HG03460 (cell line): Measurements from ENCODE around the gene KCTD12.

Experiments used
- ATAC-seq: cut with Tn5 transposase; IDR thresholded peaks from one replicate; pipeline ENCODE4 v1.9.1; 2021; ENCODE audit not compliant: unreplicated experiment

KCTD12 gene

DNA sequence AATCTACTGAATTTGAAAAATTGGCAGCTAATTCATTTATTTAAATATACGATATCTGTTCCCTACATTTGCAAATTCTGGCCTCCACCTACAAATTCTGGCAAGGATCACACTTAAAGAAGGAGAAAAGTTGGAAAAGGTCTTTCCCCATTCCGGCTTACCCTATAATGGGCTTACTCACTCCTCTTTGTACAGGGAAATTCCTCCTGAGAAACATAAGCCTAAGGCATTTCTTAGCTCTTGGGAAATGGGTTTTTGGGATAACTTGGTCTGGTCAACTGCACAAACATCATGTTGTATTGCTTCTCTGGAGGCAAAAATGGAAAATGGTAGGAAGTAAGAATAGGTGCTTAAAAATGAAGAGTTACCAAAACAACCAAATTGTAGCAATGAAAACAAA is 25.5 kb downstream of the KCTD12 start:
- ATAC-seq: no peak

DNA sequence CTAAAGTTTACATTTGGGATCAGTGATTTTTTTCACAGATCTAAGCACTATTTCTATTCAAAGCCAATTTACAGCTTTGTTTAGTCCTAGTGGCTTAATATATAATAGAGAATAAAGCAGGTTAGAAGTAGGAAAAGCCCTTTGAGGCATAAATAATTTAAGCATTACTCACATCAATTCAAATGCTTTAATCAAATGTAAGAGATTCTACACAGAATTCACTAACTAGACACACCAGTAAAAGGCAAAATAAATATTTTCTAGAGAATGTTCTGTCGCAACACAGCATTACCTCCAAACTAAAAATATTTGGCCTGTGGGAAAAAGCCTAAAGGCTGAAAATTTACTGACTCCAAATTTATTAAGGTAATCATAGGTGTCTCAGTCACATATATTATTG is 31.3 kb downstream of the KCTD12 start:
- ATAC-seq: no peak

DNA sequence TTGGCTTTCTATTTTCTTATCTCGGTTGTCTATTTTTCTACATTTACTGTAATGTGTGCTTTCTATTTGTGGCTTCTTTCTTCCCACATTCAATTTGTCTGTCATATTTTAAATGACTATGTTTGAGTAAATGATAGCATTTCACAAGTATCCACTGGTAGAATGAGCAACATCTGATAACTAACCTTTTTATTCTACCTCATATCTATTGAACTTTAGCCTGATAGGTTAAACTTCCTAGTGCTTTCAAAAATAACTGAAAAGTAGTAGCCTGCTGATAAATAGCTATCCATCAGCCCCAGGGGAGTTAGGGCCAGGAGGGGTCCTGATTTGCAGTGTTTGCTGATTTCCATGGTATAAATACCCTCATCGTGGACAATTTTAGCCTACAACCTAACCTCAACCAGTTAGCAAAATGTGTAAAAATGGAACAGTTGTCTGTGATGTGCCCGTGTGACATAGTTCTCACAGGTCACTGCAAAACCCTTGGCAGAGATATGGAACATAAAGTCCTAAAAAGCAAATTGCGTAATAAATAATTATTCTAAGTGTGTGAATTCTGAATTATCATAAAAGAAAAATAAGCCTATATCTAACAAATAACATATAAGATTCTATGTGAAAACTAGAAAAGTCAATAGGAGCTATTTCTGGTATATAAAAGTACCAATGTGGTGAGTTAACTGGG is 32.1 kb downstream of the KCTD12 start:
- ATAC-seq: no peak

DNA sequence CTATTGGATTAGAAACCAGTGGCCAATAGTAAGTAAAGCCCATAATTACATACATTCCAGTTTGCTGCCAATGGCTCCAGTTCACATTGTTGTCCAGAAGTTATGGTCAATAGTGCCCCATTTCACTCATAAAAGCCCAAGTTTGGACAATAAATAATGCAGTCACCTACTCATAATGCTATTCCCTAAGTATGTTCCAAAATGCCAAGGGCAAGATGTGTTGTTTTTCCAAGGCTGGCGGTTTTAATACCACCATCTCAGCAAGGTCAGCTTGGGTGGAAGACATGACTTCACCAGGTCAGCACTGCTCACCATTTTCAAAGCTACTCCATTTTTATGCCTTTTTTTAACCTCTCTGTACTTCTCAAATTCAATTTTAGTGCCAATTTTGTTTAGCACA is 32.7 kb downstream of the KCTD12 start:
- no peak for ATAC-seq

DNA sequence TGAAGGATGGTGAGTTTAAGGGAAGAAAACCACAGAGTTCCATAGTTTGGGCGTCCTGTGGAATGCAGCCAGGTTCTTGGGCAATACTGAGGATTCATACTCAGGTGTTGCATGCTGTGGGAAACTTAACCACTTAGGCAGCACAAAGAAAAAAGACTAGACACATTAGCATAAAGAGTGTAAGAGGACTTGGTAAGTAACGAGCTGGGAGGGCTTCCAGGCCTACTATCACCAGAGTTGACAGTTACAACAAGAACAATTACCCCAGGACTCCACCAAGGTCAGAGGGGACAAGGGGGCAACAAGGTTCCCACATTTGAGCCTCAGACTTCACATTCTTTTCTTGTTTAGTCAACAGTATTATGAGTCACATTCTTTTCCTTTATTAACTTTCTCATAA is 33.2 kb downstream of the KCTD12 start:
- no peak for ATAC-seq

DNA sequence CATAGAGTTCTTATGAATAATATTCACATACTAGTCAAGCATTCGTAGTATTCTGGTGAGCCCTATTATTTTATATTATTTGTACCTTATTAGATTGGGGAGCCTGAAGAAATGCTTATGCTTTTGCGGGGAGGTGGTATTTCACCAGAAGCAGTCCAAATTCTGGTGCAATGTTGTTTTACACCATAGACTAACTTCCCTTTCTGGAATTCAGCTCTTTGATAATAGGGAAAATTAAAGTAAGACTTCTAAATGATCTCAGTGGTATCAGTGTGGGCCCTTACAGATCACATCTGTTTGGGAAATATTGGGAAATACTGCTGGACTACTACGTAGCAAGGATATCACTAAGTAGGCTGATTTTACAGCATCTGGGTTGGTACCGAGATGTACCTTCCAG is 34.2 kb downstream of the KCTD12 start:
- no peak for ATAC-seq

DNA sequence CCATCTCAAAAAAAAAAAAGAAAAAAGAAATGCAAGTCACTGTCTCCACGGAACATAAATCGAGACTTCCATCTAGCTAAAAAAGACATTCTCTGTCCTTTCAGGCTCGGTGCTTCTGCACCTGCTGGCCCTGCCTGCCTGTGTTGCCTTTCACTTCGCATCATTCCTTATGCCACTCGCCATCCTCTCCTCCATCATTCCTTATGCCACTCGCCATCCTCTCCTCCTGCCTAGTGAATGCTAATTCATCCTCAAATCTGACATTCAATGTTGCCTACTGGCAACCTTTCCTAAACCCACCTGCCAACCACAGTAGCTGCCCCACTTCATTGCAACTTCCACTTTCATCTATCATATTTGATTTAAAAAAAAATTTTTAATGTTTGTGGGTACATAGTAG is 36.7 kb downstream of the KCTD12 start:
- ATAC-seq: no peak

DNA sequence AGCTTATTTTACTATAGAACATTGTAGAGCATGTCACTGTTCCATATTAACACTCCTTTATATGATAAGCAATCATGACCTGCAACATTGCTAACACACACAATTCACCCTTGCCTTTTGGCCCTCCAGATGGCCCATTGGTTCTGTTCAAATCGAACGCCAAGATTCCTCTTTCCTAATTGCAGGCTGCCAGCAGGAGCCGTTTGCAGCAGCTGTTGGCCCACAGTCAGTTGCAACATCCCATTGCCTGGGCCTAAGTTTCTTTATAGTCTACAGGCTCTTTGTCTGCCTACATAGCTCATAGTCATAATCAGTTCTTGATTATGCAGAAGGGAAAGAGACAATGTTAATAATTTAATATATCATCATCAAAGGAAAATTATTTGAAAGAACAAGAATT is 37.6 kb downstream of the KCTD12 start:
- ATAC-seq: no peak

DNA sequence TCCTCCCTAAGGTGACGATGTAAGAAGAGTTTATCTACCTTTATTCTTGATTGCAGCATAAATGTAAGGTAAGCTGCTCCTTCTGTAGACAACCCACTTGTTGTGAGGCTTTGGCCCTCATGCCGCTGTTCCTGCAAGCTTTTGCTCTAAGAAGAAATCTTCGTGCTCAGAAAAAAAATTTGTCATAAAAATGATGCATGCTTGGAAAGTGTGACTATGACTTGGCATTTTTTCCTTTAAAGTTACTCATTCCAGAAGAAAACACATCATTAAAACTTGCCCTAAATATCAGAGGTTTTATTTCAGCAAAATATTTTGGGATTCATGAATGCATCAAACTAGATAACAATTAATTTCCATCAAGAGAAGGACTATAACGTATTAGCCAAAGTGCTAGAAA is 39.8 kb downstream of the KCTD12 start:
- no peak for ATAC-seq

DNA sequence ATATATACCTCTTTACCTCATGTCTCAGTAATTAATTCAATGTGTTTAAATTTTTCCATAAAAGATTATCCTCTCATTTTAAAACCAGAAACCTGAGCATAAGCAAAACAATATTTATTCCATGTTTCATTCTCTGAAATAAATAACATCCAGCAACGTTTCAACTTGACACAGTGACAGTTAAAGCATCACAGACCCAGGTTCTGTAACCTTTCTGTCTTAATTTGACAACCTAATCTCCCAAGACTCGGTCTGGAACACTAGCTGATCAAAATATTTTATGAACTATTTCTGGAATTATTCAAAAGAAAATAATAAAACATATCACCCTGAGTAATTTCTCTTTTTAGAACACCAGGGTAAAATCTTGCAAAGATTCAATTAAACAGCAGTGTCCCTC is 40.3 kb downstream of the KCTD12 start:
- no peak for ATAC-seq

DNA sequence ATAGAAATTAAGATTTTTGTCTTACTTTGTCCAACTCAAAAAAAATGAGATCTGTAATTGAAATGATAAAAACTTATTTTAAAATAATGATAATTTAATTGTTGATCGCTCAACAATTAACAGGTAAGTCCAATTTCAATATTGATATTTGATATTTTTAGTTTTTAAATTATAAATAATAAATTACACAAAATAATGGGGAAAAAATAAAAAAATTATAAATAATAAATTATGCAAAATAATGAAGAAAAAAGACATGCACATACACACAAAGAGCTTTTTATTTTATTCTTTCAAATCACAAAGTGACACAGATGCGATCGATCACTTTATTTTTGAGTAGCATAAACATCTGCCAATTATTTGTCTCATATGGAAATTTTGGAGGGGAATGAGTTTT is 40.8 kb downstream of the KCTD12 start:
- ATAC-seq: no peak

DNA sequence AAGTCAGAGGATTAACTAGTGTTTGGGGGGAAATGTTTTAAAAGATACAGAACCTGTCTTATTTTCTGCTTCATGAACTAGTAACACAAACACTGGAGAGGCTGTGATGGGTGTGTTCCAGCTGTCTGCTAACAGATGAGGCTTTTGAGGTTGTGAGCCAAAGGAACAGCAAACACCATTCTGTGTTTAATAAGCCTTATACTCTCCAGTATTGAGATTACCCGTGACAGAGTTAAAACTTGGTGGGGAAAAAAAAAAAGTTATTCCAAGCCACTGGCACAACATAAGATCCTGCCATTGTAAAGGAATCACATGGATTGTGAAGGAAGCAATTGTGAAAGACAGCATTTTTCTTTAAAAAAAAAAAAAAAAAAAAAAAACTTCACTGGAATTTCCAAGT is 48.4 kb downstream of the KCTD12 start:
- no peak for ATAC-seq

DNA sequence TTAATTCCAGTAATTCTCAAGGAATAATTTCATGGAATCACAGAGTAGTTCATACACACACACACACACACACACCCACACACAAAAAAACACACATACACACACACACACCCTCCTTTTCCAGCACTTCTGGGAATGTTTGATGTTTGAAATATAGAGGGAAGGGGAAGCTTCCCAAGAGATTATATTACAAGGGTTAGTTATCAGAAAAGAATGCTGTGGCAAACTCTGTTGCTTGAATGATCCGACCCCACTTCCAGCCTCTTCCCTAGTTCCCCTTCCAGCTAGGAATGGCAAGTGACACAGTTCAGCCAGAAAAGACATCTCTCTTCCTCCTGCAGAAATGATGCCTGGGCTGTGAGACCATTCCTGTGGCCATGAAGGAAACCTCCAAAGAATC is 49.9 kb downstream of the KCTD12 start:
- no peak for ATAC-seq

DNA sequence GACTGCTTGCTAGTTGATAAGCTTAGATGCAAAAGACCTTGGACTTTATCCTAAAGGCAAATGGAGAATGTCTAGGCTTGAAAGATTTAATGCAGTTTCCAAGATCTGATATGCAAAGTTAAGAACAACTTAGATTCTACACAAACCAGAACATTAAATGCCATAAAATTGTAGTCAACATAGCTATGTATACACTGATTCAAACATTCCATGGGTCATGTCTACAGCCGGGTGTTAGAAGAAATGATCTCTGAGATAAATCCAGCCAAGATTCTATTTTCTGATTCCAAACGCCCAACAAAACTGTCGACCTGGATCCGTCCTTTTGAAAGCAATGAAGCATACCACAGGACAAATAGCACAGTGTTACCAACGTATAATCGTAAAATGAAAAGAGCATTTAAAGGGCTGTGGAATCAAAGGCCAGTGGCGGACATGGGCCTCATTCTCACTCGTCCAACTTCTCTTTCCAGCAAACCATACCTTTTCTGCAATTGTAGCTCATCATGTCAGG is 52.7 kb downstream of the KCTD12 start:
- no peak for ATAC-seq

DNA sequence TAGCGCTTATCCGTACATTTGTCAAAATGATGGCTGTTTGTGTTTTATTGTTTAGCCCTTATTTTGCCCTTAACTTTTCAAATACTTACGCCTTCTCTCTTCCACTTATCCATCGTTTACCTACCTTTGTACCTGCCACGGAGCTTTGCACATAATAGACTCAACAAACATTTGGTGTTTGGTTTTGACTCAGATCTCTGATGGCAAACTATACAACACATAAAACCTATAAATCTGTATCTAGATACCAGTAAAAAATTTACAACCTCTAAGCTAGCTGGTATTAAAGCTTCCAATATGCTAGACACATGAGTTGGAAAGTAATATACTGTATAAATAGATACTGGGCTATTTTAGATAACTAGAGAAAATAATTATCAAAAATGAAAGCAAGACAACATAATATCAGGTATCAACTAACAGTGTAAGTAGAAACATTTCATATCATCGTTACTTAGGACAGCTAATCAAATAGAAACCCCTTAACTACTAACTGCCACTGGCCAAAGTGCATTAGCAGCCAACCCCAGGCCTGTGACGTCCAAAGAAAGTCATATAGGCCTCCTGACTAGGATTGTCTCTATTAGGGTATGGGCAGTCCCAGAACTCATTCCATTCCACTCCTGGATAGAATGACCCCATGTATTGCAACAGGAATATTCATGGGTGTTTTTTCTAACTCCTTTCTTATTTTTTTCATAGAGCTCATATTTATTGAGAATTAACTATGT is 53.8 kb downstream of the KCTD12 start:
- no peak for ATAC-seq

DNA sequence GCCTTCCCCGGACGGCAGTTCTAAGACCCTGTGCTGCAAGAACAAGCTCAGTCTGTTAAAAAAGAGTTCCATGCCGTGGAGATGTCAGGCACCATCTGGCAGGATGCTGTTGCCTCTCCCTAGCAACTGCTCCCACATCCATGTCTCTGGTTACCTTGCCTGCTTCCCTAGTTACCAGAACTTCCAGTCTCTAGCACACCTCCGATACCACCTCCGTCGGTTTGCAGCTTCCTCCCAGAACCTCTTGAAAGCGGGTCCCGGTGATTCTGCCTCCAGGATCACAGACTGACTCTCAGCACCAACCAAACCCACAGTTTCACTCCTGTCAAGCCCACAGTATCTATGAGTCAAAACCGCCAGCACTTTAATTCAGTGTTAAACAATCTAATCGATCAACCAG is 55.4 kb downstream of the KCTD12 start:
- ATAC-seq: no peak
